PC-9 (cell line): ENCODE data around the gene NINJ2.

Experiments used
- CTCF ChIP-seq: fragments of 200-600 bp; sonication (generic); conservative IDR thresholded peaks from 2 replicates; pipeline ENCODE4 v1.6.1; 2017; ENCODE audit warnings: mixed run types, antibody characterized with exemption, mild to moderate bottlenecking, moderate library complexity
- EZH2 ChIP-seq: fragments of 200-600 bp; sonication (generic); IDR thresholded peaks from 2 replicates; pipeline ENCODE4 v1.8.0; 2017; ENCODE audit warnings: antibody characterized with exemption, low read depth

GRCh38 chr12:615620-616019 is 47.6 kb downstream of the NINJ2 start:
- TF ChIP-seq EZH2: no peak
- TF ChIP-seq CTCF: no peak
